ENCODE measurements around the gene EREG. TPM values are rescaled to one million over a fixed set of nuclear protein-coding genes. Genes with fewer than 3 reads are reported as not detected.

EREG gene
- total and polyA plus RNA-seq, 4 donors, result 0.51 TPM; not detected in 3

DNA sequence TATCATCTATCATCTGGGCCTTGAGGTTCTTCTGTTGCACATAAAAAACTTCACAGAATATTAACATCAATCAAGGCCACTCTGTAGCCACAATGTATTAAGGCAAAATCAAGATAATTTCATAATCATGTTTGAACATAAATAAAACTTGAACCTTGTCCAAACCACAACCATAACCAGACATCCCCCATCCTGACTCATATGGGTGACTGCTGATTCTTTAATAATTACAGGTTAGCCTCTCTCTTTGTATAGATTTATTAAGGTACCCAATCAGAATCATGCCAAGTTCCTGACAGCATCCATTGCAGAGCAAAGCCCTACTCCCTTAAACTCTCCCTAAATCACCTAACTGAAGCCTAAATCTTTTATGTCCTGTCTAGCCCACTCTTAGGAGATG, 63.3 kb downstream of the EREG start:
- TF ChIP-seq RAD21 (IDR thresholded peaks at IDR 0.05) (no peak), GABPA (IDR thresholded peaks at IDR 0.05 in 1 of 2, conservative IDR thresholded peaks at IDR 0.05 in 1 of 2) (no peak), ZBTB33 (IDR thresholded peaks at IDR 0.05) (no peak)

GRCh38 chr4:74431113-74431826, 66.3 kb downstream of the EREG start:
- no peaks in the 10 kb centered on the region for H3K36me3 ChIP-seq (ENCODE audit: control insufficient read depth in 4 of 4, insufficient read depth in 3 of 4, low read depth in 1 of 4, low read length in 3 of 4)
- H3K27me3 ChIP-seq (ENCODE audit: control insufficient read depth in 4 of 4, insufficient read depth in 4 of 4, low read length in 3 of 4), result no peaks in the 10 kb centered on the region
- 73% methylated on average over 11 of the region's 11 CpGs for WGBS
- no peak overlapping the region for H3K27ac ChIP-seq (ENCODE audit: low read depth in 1 of 2, low read length in 2 of 2)
- H3K4me3 ChIP-seq (ENCODE audit: low read depth in 1 of 3, low read length in 3 of 3), result no peak overlapping the region
- no peak for DNase-seq (ENCODE audit: low spot score)
- H3K9me3 ChIP-seq (ENCODE audit: control insufficient read depth in 4 of 4, low read length in 3 of 4), result no peaks in the 10 kb centered on the region
- no peak overlapping the region for H3K9ac ChIP-seq (ENCODE audit: low read depth in 1 of 2, low read length in 2 of 2)
- peaks cover 0 to 2% (median 0%) of the 10 kb centered on the region in 4 donors for H3K4me1 ChIP-seq (ENCODE audit: control insufficient read depth in 4 of 4, insufficient read depth in 4 of 4, low read length in 3 of 4)
- no peak for TF ChIP-seq EGR1 (IDR thresholded peaks at IDR 0.05; ENCODE audit: low read depth in 2 of 2)
- TF ChIP-seq SP1 (IDR thresholded peaks at IDR 0.05), result no peak
- TF ChIP-seq, protein P1, sequence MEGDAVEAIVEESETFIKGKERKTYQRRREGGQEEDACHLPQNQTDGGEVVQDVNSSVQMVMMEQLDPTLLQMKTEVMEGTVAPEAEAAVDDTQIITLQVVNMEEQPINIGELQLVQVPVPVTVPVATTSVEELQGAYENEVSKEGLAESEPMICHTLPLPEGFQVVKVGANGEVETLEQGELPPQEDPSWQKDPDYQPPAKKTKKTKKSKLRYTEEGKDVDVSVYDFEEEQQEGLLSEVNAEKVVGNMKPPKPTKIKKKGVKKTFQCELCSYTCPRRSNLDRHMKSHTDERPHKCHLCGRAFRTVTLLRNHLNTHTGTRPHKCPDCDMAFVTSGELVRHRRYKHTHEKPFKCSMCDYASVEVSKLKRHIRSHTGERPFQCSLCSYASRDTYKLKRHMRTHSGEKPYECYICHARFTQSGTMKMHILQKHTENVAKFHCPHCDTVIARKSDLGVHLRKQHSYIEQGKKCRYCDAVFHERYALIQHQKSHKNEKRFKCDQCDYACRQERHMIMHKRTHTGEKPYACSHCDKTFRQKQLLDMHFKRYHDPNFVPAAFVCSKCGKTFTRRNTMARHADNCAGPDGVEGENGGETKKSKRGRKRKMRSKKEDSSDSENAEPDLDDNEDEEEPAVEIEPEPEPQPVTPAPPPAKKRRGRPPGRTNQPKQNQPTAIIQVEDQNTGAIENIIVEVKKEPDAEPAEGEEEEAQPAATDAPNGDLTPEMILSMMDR (IDR thresholded peaks at IDR 0.05; ENCODE audit: low read depth, low read length, missing input control), result no peak
- TF ChIP-seq HNF4G (IDR thresholded peaks at IDR 0.05), result no peak
- TF ChIP-seq REST (IDR thresholded peaks at IDR 0.05), result no peak
- TF ChIP-seq NR2F2 (IDR thresholded peaks at IDR 0.05), result no peak
- TF ChIP-seq GABPA (IDR thresholded peaks at IDR 0.05 in 1 of 2, conservative IDR thresholded peaks at IDR 0.05 in 1 of 2), result no peak
- no peak for TF ChIP-seq FOXA2 (IDR thresholded peaks at IDR 0.05)
- no peak for TF ChIP-seq HNF4A (conservative IDR thresholded peaks at IDR 0.05)
- no peak for TF ChIP-seq ZBTB33 (IDR thresholded peaks at IDR 0.05)

More for the DNA sequence above, 63.3 kb downstream of the EREG start:
- Histone ChIP-seq H3K27ac (ENCODE audit: low read depth in 1 of 2, low read length in 2 of 2) (no peak overlapping the region), H3K27me3 (ENCODE audit: control insufficient read depth in 4 of 4, insufficient read depth in 4 of 4, low read length in 3 of 4) (no peaks in the 10 kb centered on the region), H3K9me3 (ENCODE audit: control insufficient read depth in 4 of 4, low read length in 3 of 4) (no peaks in the 10 kb centered on the region), H3K9ac (ENCODE audit: low read depth in 1 of 2, low read length in 2 of 2) (no peak overlapping the region), H3K4me1 (ENCODE audit: control insufficient read depth in 4 of 4, insufficient read depth in 4 of 4, low read length in 3 of 4) (no peaks in the 10 kb centered on the region), H3K4me3 (ENCODE audit: low read depth in 1 of 3, low read length in 3 of 3) (no peak overlapping the region), H3K36me3 (ENCODE audit: control insufficient read depth in 4 of 4, insufficient read depth in 3 of 4, low read depth in 1 of 4, low read length in 3 of 4) (no peaks in the 10 kb centered on the region)
- no peak for DNase-seq (ENCODE audit: low spot score)
